VCaP (cell line): ENCODE data around the gene ATF6.
A peak's percentile ranks its signal among the peaks of the same experiment; 100 is the strongest.
"Not testable (repeated sequence)": the region's sequence is repeated elsewhere in the genome, so short reads cannot be mapped to it uniquely, and the experiment has no call there.

Experiments used
- H3K27ac ChIP-seq: fragments of 450-650 bp; 2 replicates; pipeline ENCODE4 v1.5.1; 2017
- CTCF ChIP-seq: fragments of 450-650 bp; conservative IDR thresholded peaks from 2 replicates; pipeline ENCODE4 v1.5.1; 2017; ENCODE audit warnings: mild to moderate bottlenecking, moderate library complexity

ATF6 gene

GRCh38 chr1:161791904-161792655 lies 26.0 kb downstream of the ATF6 start:
- TF ChIP-seq CTCF = no peak
- no peak overlapping the region for H3K27ac ChIP-seq

- no peak overlapping the region for H3K27ac ChIP-seq
- TF ChIP-seq CTCF = peak; percentile 69
Observed at GRCh38 chr1:161792740-161793139, 26.6 kb downstream of the ATF6 start.

GRCh38 chr1:161799792-161800191 lies 33.7 kb downstream of the ATF6 start:
- no peak for TF ChIP-seq CTCF
- no peak overlapping the region for H3K27ac ChIP-seq

GRCh38 chr1:161801955-161802354 lies 35.8 kb downstream of the ATF6 start:
- TF ChIP-seq CTCF = no peak
- H3K27ac ChIP-seq = no peak overlapping the region

GRCh38 chr1:161803181-161803580 lies 37.1 kb downstream of the ATF6 start:
- no peak overlapping the region for H3K27ac ChIP-seq
- TF ChIP-seq CTCF = no peak

GRCh38 chr1:161805399-161806197 lies 39.5 kb downstream of the ATF6 start:
- no peak overlapping the region for H3K27ac ChIP-seq
- no peak for TF ChIP-seq CTCF

GRCh38 chr1:161809202-161809601 lies 43.1 kb downstream of the ATF6 start:
- not testable (repeated sequence) for H3K27ac ChIP-seq

GRCh38 chr1:161809656-161810055 lies 43.5 kb downstream of the ATF6 start:
- not testable (repeated sequence) for H3K27ac ChIP-seq
